ENCODE data around the gene ZNF436.
"Not testable (repeated sequence)": the region's sequence is repeated elsewhere in the genome, so short reads cannot be mapped to it uniquely, and the experiment has no call there.

ZNF436 gene

GRCh38 chr1:23362218-23362713, 7.4 kb downstream of the ZNF436 start:
- DNase-seq, result no peak

GRCh38 chr1:23358310-23358875, 11.2 kb downstream of the ZNF436 start:
- no peak for DNase-seq

- no peak for DNase-seq
Measured at GRCh38 chr1:23357138-23357908, 12.3 kb downstream of the ZNF436 start.

- no peak for DNase-seq
Measured at GRCh38 chr1:23356471-23357137, 13.0 kb downstream of the ZNF436 start.

- no peak for DNase-seq
Measured at GRCh38 chr1:23354245-23354644, 15.4 kb downstream of the ZNF436 start.

- DNase-seq, result no peak
Measured at GRCh38 chr1:23352096-23352695, 17.4 kb downstream of the ZNF436 start.

- DNase-seq, result no peak
Measured at GRCh38 chr1:23345920-23346319, 23.7 kb downstream of the ZNF436 start.

GRCh38 chr1:23344987-23345472, 24.6 kb downstream of the ZNF436 start:
- no peak for DNase-seq

GRCh38 chr1:23344111-23344986, 25.3 kb downstream of the ZNF436 start, which contains the start of gene HNRNPR:
Gene HNRNPR (minus strand): TSS chr1:23344284. CDS start chr1:23341008, 3,276 bp downstream.
- peak; percentile 97 for DNase-seq

- DNase-seq, result no peak
Measured at GRCh38 chr1:23343221-23344110, 26.2 kb downstream of the ZNF436 start.

GRCh38 chr1:23341931-23342692, 27.5 kb downstream of the ZNF436 start:
- DNase-seq, result no peak

GRCh38 chr1:23339632-23340031, 30.0 kb downstream of the ZNF436 start:
- no peak for DNase-seq

GRCh38 chr1:23337869-23338268, 31.8 kb downstream of the ZNF436 start:
- DNase-seq, result no peak

- no peak for DNase-seq
Measured at GRCh38 chr1:23331713-23332112, 37.9 kb downstream of the ZNF436 start.

- no peak for DNase-seq
Measured at GRCh38 chr1:23330846-23331245, 38.8 kb downstream of the ZNF436 start.

- no peak for DNase-seq
Measured at GRCh38 chr1:23325393-23325792, 44.2 kb downstream of the ZNF436 start.

- no peak for DNase-seq
Measured at GRCh38 chr1:23322770-23323169, 46.9 kb downstream of the ZNF436 start.

- DNase-seq, result not testable (repeated sequence)
Measured at GRCh38 chr1:23310280-23310679, 59.4 kb downstream of the ZNF436 start.

All from SIG-M5 (cell line).